ENCODE results near the gene RNF123.

DNA sequence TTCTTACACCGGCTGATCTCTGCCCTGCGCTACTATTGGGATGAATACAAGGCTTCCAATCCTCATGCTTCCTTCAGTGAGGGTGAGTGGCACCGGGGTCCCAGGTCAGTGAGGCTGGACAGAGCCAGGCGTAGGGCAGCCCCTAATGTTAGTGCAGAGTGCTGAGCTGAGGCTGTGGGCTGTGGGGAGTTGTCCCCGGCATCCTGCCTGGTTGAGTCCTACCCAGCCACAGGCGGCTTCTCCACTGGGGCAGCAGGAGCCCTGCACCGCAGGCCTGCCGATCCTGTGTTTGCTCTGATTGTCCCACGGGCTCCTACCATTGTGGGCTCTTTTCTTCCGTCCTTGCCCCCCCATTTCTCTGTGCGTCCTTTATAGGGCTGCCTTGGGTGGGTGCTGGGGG is 13.3 kb downstream of the RNF123 start:
- TF ChIP-seq, protein P1, sequence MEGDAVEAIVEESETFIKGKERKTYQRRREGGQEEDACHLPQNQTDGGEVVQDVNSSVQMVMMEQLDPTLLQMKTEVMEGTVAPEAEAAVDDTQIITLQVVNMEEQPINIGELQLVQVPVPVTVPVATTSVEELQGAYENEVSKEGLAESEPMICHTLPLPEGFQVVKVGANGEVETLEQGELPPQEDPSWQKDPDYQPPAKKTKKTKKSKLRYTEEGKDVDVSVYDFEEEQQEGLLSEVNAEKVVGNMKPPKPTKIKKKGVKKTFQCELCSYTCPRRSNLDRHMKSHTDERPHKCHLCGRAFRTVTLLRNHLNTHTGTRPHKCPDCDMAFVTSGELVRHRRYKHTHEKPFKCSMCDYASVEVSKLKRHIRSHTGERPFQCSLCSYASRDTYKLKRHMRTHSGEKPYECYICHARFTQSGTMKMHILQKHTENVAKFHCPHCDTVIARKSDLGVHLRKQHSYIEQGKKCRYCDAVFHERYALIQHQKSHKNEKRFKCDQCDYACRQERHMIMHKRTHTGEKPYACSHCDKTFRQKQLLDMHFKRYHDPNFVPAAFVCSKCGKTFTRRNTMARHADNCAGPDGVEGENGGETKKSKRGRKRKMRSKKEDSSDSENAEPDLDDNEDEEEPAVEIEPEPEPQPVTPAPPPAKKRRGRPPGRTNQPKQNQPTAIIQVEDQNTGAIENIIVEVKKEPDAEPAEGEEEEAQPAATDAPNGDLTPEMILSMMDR (conservative IDR thresholded peaks at IDR 0.05 in 1 of 2, IDR thresholded peaks at IDR 0.05 in 1 of 2; ENCODE audit: extremely low read depth in 1 of 2, insufficient read depth in 1 of 2, low read depth in 1 of 2, low read length in 2 of 2), result no peak
- no peak for TF ChIP-seq EZH2 (IDR thresholded peaks at IDR 0.05; ENCODE audit: borderline replicate concordance, low read length)
